ENCODE results near the gene APOBEC4.

APOBEC4 gene

GRCh38 chr1:183675883-183676585, 22.9 kb upstream of the APOBEC4 start:
- DNase-seq = no peak

GRCh38 chr1:183675381-183675780, 22.3 kb upstream of the APOBEC4 start:
- no peak for DNase-seq

- no peak for DNase-seq
These were observed 21.8 kb upstream of the APOBEC4 start for GRCh38 chr1:183674886-183675285.

GRCh38 chr1:183674339-183674738, 21.2 kb upstream of the APOBEC4 start:
- DNase-seq = no peak

- DNase-seq = no peak
These were observed 20.6 kb upstream of the APOBEC4 start for GRCh38 chr1:183673605-183674323.

GRCh38 chr1:183670169-183670568, 17.1 kb upstream of the APOBEC4 start:
- DNase-seq = no peak

GRCh38 chr1:183656355-183656754, 3.2 kb upstream of the APOBEC4 start:
- no peak for DNase-seq

GRCh38 chr1:183655562-183656075, 2.5 kb upstream of the APOBEC4 start:
- DNase-seq = peak in 51 of 56 donors; percentile 3 to 94 (median 55)

GRCh38 chr1:183654706-183655105, 1.6 kb upstream of the APOBEC4 start:
- DNase-seq = no peak

- DNase-seq = no peak
These were observed 848 bp upstream of the APOBEC4 start for GRCh38 chr1:183653876-183654451.

GRCh38 chr1:183653462-183653794, 312 bp upstream of the APOBEC4 start:
- DNase-seq = no peak

- DNase-seq = no peak
These were observed 1.0 kb downstream of the APOBEC4 start for GRCh38 chr1:183652107-183652506.

GRCh38 chr1:183651612-183652011, 1.5 kb downstream of the APOBEC4 start:
- DNase-seq = no peak

GRCh38 chr1:183648042-183648441, 5.1 kb downstream of the APOBEC4 start:
- no peak for DNase-seq

GRCh38 chr1:183646776-183647175, 6.3 kb downstream of the APOBEC4 start:
- DNase-seq = no peak

GRCh38 chr1:183645531-183645930, 7.6 kb downstream of the APOBEC4 start:
- no peak for DNase-seq

- DNase-seq = no peak
These were observed 10.9 kb downstream of the APOBEC4 start for GRCh38 chr1:183642166-183642565.

- DNase-seq = no peak
These were observed 12.9 kb downstream of the APOBEC4 start for GRCh38 chr1:183640193-183640592.

GRCh38 chr1:183638649-183639387, 14.3 kb downstream of the APOBEC4 start:
- no peak for DNase-seq

- no peak for DNase-seq
These were observed 16.3 kb downstream of the APOBEC4 start for GRCh38 chr1:183636783-183637182.

- no peak for DNase-seq
These were observed 16.8 kb downstream of the APOBEC4 start for GRCh38 chr1:183636334-183636682.

Measured in amygdala (tissue), 56 donors.